Thyroid gland (tissue), 4 donors: ENCODE data around the gene ZC3H12C. TPM values are rescaled to one million over a fixed set of nuclear protein-coding genes. Genes with fewer than 3 reads are reported as not detected.

ENCODE experiments used
- DNase-seq, 2 donors: peaks; one replicate each; pipeline ENCODE4 v3.0.0-alpha.2; 2019
- H3K27ac ChIP-seq, 3 donors: fragments of 200-600 bp; sonication (generic); 1 replicate in 2 of 3; 2 replicates in 1 of 3; pipeline ENCODE4 v1.5.1; 2016 to 2019; ENCODE audit warnings: mild to moderate bottlenecking in 1 of 3, moderate library complexity in 1 of 3
- H3K27me3 ChIP-seq: fragments of 200-600 bp; sonication (generic); one replicate; pipeline ENCODE4 v1.5.1; 2019
- H3K36me3 ChIP-seq, 2 donors: fragments of 200-600 bp; sonication (generic); one replicate each; pipeline ENCODE4 v1.5.1; 2016 to 2019
- H3K4me1 ChIP-seq, 2 donors: fragments of 200-600 bp; sonication (generic); one replicate each; pipeline ENCODE4 v1.5.1; 2017 to 2019
- H3K4me3 ChIP-seq, 3 donors: fragments of 200-600 bp; sonication (generic); replicated peaks in 1 of 3; 1 replicate in 2 of 3; 2 replicates in 1 of 3; pipeline ENCODE4 v1.5.1; 2016; ENCODE audit warnings: mild to moderate bottlenecking in 1 of 3
- H3K9me3 ChIP-seq: fragments of 200-600 bp; sonication (generic); one replicate; pipeline ENCODE4 v1.5.1; 2017
- CTCF ChIP-seq, 6 experiments: fragments of 200-600 bp in 3 of 6; fragments of 450-650 bp in 3 of 6; sonication (generic) in 3 of 6; IDR thresholded peaks; one replicate each; pipeline ENCODE4 v1.5.1; 2016 to 2019; ENCODE audit warnings: antibody characterized with exemption in 6 of 6, mild to moderate bottlenecking in 2 of 6, inconsistent platforms in 1 of 6, moderate library complexity in 1 of 6
- POLR2A ChIP-seq, 2 donors: fragments of 450-650 bp; IDR thresholded peaks; one replicate each; pipeline ENCODE4 v1.6.1; 2017; ENCODE audit warnings: antibody characterized with exemption in 2 of 2, mild to moderate bottlenecking in 2 of 2, moderate library complexity in 1 of 2
- WGBS, 2 donors: methylation state at CpG; one replicate each; pipeline ENCODE4 v1.1.5; 2017; 5-methylcytosine and 5-hydroxymethylcytosine counted together
- intact Hi-C: fragments of 100-400 bp; cut with DNase I; formaldehyde crosslinking; loops from one replicate; pipeline ENCODE4 v1.15.1; 2023
- total RNA-seq, 4 donors: library from RNA; depleted of rRNA; stranded (reverse); fragments of >200 nt; gene quantifications; one replicate each; pipeline ENCODE4 v1.2.3, GENCODE V29; 2016

Gene ZC3H12C
- total RNA-seq, 4 donors from 2014 or later = 20.9 to 49.7 (median 30.6) TPM

- no peak for DNase-seq
- no peaks in the 10 kb centered on the region for H3K27me3 ChIP-seq
- peak overlapping the region; percentile 97 to 98 (median 98) for H3K27ac ChIP-seq
- no peak for TF ChIP-seq CTCF (IDR thresholded peaks at IDR 0.05)
- TF ChIP-seq POLR2A (IDR thresholded peaks at IDR 0.05) = no peak
- H3K9me3 ChIP-seq = no peaks in the 10 kb centered on the region
- H3K36me3 ChIP-seq = no peaks in the 10 kb centered on the region
- peak overlapping the region; percentile 6 to 69 (median 45) for H3K4me3 ChIP-seq
- WGBS, 2 donors = 27 to 33% methylated on average over 11 of the region's 11 CpGs
- intact Hi-C loops = no loop called here
- H3K4me1 ChIP-seq = peaks cover 32 to 35% of the 10 kb centered on the region in 2 donors
Observed at GRCh38 chr11:110092111-110092514, 1.1 kb upstream of the ZC3H12C start.

GRCh38 chr11:110093407-110094297 is 460 bp downstream of the ZC3H12C start:
- H3K27me3 ChIP-seq = no peaks in the 10 kb centered on the region
- peak; percentile 65 to 67 for DNase-seq
- intact Hi-C loops = no loop called here
- no peak for TF ChIP-seq CTCF (IDR thresholded peaks at IDR 0.05)
- peak in 1 of 2 donors; percentile 56 for TF ChIP-seq POLR2A (IDR thresholded peaks at IDR 0.05)
- peaks cover 25 to 31% of the 10 kb centered on the region in 2 donors for H3K4me1 ChIP-seq
- WGBS, 2 donors = 2 to 3% methylated on average over 24 to 30 of the region's 80 CpGs
- peak overlapping the region; percentile 15 to 69 (median 41) for H3K4me3 ChIP-seq
- H3K9me3 ChIP-seq = no peaks in the 10 kb centered on the region
- H3K36me3 ChIP-seq = no peaks in the 10 kb centered on the region
- H3K27ac ChIP-seq = peak overlapping the region; percentile 97 to 98 (median 98)

- TF ChIP-seq POLR2A (IDR thresholded peaks at IDR 0.05) (no peak), CTCF (IDR thresholded peaks at IDR 0.05) (no peak)
- intact Hi-C loops = no loop called here
- Histone ChIP-seq H3K4me3 (peak overlapping the region in 2 of 3 donors; percentile 41 to 69), H3K4me1 (peaks cover 21 to 33% of the 10 kb centered on the region in 2 donors), H3K27ac (peak overlapping the region; percentile 97 to 98 (median 98)), H3K36me3 (no peaks in the 10 kb centered on the region), H3K9me3 (no peaks in the 10 kb centered on the region), H3K27me3 (no peaks in the 10 kb centered on the region)
- WGBS, 2 donors = 42 to 49% methylated on average over 9 of the region's 9 CpGs
- DNase-seq = no peak
Observed at GRCh38 chr11:110094298-110095285, 1.4 kb downstream of the ZC3H12C start.

GRCh38 chr11:110095554-110095953 is 2.4 kb downstream of the ZC3H12C start:
- intact Hi-C loops = no loop called here
- H3K4me1 ChIP-seq = peaks cover 26 to 40% of the 10 kb centered on the region in 2 donors
- 83 to 92% methylated on average over 5 of the region's 5 CpGs for WGBS, 2 donors
- TF ChIP-seq POLR2A (IDR thresholded peaks at IDR 0.05) (no peak), CTCF (IDR thresholded peaks at IDR 0.05) (no peak)
- no peaks in the 10 kb centered on the region for H3K9me3 ChIP-seq
- no peaks in the 10 kb centered on the region for H3K36me3 ChIP-seq
- H3K27ac ChIP-seq = no peak overlapping the region
- H3K27me3 ChIP-seq = no peaks in the 10 kb centered on the region
- peak in 1 of 2 donors; percentile 15 for DNase-seq
- no peak overlapping the region for H3K4me3 ChIP-seq
